WI38 (cell line): ENCODE measurements around the gene CEP120.

Source experiments
- H3K4me3 ChIP-seq: 2 replicates; pipeline ENCODE4 v1.5.1; 2011; ENCODE audit warnings: low read depth, mild to moderate bottlenecking, control low read depth, low read length
- CTCF ChIP-seq: IDR thresholded peaks from 2 replicates; pipeline ENCODE4 v1.5.1; 2012; ENCODE audit warnings: low read depth, mild to moderate bottlenecking, control low read depth, low read length

Gene CEP120

GRCh38 chr5:123359454-123360200, 63.6 kb downstream of the CEP120 start:
- TF ChIP-seq CTCF, result no peak
- H3K4me3 ChIP-seq, result no peak overlapping the region

- H3K4me3 ChIP-seq, result no peak overlapping the region
- no peak for TF ChIP-seq CTCF
These were observed 64.5 kb downstream of the CEP120 start for GRCh38 chr5:123358751-123359150.

- TF ChIP-seq CTCF, result no peak
- no peak overlapping the region for H3K4me3 ChIP-seq
These were observed 64.9 kb downstream of the CEP120 start for GRCh38 chr5:123358304-123358703.

DNA sequence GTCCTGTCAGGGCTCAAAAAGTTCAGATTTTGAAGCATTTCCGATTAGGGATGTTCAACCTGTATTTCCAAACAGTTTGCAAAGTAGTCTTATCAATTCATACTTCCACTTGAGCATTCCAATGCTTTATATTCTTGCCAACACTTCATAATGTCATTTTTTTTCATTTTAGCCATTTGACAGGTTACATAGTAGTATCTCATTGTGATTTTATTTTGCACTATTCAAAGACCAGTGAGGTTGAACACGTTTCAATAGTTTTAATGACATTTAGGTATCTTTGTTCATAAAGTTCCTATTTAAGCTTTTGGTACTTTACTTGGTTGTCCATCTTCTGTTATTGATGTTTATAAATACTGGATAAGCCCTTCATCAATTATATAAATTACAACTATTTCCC, 71.4 kb downstream of the CEP120 start:
- H3K4me3 ChIP-seq, result no peak overlapping the region
- TF ChIP-seq CTCF, result no peak

GRCh38 chr5:123351240-123351639, 72.0 kb downstream of the CEP120 start:
- H3K4me3 ChIP-seq, result no peak overlapping the region
- no peak for TF ChIP-seq CTCF

DNA sequence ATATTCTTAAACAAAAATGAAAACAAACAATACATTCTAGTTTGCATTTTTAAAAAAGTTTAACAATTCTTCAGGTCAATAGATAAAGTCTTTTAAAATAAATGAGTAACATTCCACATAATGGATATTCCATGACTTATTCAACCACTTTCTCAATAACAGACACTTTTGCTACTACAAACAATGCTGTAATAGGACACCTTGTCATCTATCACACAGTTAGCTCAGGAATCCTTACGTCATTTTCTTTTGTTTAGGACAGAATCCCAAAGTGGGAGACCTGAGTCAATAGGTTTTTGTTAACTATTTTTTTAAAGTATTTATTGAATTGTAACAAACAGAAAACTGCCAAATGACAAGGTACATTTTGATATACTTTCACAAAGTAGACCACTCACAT, 72.5 kb downstream of the CEP120 start:
- no peak overlapping the region for H3K4me3 ChIP-seq
- no peak for TF ChIP-seq CTCF

DNA sequence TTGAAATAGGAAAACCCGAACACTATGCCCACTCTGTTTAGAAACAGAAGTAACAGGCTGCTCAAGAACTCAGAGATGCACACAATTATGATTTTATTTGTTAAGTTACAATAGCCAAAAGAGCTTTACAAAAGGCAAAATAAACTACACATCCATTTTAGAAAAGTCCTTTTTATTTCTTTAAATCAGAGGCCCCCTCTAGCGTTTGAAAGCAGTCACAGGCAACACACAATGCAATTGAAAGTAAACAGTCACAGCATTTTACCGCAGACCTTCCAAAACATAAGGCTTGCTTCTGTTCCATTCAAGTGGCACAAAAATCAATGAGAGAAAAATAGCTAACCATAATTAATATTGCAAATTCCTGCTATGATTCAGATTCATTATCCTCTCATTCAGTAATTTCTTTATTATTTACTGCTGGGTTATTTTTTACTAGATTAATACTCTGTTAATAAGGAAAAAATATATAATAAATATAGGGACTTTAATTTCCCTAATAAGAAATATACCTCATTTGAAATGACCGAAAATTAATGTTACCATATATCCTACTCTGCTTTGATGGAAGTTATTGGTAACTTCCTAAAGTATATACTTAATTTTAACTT, 78.3 kb downstream of the CEP120 start:
- peak; percentile 78 for TF ChIP-seq CTCF
- no peak overlapping the region for H3K4me3 ChIP-seq
